Liver (tissue), 3 donors: Measurements from ENCODE around the gene ZFP57.

Experiments
- GABPA ChIP-seq, 2 donors: IDR thresholded peaks in 1 of 2; conservative IDR thresholded peaks in 1 of 2; 2 replicates each; pipeline ENCODE4 v1.6.1; 2016; ENCODE audit warnings: antibody characterized with exemption in 2 of 2, mild to moderate bottlenecking in 1 of 2, moderate library complexity in 1 of 2
- JUND ChIP-seq, 2 donors: IDR thresholded peaks; 2 replicates each; pipeline ENCODE4 v1.6.1; 2016; ENCODE audit warnings: antibody characterized with exemption in 2 of 2
- RAD21 ChIP-seq, 2 donors: IDR thresholded peaks; 2 replicates each; pipeline ENCODE4 v1.6.1; 2016; ENCODE audit warnings: antibody characterized with exemption in 2 of 2, mild to moderate bottlenecking in 2 of 2
- RXRA ChIP-seq, 2 donors: IDR thresholded peaks; 2 replicates each; pipeline ENCODE4 v1.6.1; 2017 to 2018; ENCODE audit warnings: antibody characterized with exemption in 2 of 2, mild to moderate bottlenecking in 1 of 2
- YY1 ChIP-seq: IDR thresholded peaks from 2 replicates; pipeline ENCODE4 v1.6.1; 2016; ENCODE audit warnings: antibody characterized with exemption, mild to moderate bottlenecking
- TF ChIP-seq, protein P1 (sequence below): fragments of 150-350 bp; IDR thresholded peaks from 2 replicates; pipeline ENCODE4 v1.5.1; 2017; ENCODE audit warnings: improper control_type of control experiment, low read depth, low read length; ENCODE audit not compliant: missing input control
- TF ChIP-seq, protein P2 (sequence below): IDR thresholded peaks from 2 replicates; pipeline ENCODE4 v1.6.1; 2016; ENCODE audit warnings: antibody characterized with exemption
- donor health status: healthy.
- donor health status: healthy.

DNA sequence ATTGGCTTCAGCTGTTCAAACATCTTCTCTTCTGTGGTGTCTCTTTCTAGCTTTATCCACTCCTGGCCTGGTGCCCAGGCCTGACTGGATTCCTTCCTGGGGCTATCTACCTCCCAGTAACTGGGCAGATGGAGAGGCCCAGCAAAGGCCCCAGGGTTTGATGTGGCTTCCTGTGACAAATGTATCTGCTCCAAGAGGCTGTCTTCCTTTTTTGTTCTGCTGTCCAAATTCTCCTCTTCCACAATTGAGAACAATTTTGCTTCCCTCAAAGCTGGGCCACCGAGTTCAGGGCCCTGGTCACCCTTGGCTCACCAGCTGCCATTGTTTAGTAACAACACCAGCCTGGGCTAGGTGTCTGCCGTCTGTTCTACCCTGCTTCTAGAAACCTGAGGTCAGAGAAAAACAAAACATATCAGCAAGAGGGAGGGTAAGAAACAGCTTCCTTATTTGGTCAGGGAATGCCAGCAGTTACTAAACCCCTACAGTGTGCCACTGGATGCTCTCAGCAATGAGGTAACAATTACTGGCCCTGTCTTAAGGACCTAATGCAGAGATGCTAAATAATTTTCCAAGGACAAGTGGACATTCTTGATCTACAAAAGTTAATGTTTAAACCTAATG lies 3.9 kb downstream of the ZFP57 start:
- TF ChIP-seq, protein P1, sequence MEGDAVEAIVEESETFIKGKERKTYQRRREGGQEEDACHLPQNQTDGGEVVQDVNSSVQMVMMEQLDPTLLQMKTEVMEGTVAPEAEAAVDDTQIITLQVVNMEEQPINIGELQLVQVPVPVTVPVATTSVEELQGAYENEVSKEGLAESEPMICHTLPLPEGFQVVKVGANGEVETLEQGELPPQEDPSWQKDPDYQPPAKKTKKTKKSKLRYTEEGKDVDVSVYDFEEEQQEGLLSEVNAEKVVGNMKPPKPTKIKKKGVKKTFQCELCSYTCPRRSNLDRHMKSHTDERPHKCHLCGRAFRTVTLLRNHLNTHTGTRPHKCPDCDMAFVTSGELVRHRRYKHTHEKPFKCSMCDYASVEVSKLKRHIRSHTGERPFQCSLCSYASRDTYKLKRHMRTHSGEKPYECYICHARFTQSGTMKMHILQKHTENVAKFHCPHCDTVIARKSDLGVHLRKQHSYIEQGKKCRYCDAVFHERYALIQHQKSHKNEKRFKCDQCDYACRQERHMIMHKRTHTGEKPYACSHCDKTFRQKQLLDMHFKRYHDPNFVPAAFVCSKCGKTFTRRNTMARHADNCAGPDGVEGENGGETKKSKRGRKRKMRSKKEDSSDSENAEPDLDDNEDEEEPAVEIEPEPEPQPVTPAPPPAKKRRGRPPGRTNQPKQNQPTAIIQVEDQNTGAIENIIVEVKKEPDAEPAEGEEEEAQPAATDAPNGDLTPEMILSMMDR = no peak
- TF ChIP-seq GABPA (IDR thresholded peaks at IDR 0.05 in 1 of 2, conservative IDR thresholded peaks at IDR 0.05 in 1 of 2) (no peak), JUND (IDR thresholded peaks at IDR 0.05) (no peak), YY1 (no peak), RAD21 (IDR thresholded peaks at IDR 0.05) (no peak), RXRA (IDR thresholded peaks at IDR 0.05) (no peak)
- TF ChIP-seq, protein P2, sequence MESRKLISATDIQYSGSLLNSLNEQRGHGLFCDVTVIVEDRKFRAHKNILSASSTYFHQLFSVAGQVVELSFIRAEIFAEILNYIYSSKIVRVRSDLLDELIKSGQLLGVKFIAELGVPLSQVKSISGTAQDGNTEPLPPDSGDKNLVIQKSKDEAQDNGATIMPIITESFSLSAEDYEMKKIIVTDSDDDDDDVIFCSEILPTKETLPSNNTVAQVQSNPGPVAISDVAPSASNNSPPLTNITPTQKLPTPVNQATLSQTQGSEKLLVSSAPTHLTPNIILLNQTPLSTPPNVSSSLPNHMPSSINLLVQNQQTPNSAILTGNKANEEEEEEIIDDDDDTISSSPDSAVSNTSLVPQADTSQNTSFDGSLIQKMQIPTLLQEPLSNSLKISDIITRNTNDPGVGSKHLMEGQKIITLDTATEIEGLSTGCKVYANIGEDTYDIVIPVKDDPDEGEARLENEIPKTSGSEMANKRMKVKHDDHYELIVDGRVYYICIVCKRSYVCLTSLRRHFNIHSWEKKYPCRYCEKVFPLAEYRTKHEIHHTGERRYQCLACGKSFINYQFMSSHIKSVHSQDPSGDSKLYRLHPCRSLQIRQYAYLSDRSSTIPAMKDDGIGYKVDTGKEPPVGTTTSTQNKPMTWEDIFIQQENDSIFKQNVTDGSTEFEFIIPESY = no peak
